Measurements from ENCODE around the gene GPLD1.
"Not testable (repeated sequence)": the region's sequence is repeated elsewhere in the genome, so short reads cannot be mapped to it uniquely, and the experiment has no call there.

GPLD1 gene

GRCh38 chr6:24453921-24454320 lies 35.5 kb downstream of the GPLD1 start:
- no peak for DNase-seq

- no peak for DNase-seq
These were observed 37.6 kb downstream of the GPLD1 start for GRCh38 chr6:24451581-24452388.

- DNase-seq: no peak
These were observed 40.4 kb downstream of the GPLD1 start for GRCh38 chr6:24448828-24449525.

GRCh38 chr6:24448396-24448795 lies 41.0 kb downstream of the GPLD1 start:
- no peak for DNase-seq

GRCh38 chr6:24446670-24447069 lies 42.7 kb downstream of the GPLD1 start:
- no peak for DNase-seq

- DNase-seq: no peak
These were observed 43.7 kb downstream of the GPLD1 start for GRCh38 chr6:24445704-24446103.

GRCh38 chr6:24444588-24444987 lies 44.8 kb downstream of the GPLD1 start:
- DNase-seq: no peak

- DNase-seq: no peak
These were observed 47.8 kb downstream of the GPLD1 start for GRCh38 chr6:24441599-24441904.

GRCh38 chr6:24440897-24441598 lies 48.3 kb downstream of the GPLD1 start:
- no peak for DNase-seq

GRCh38 chr6:24439858-24440539 lies 49.4 kb downstream of the GPLD1 start:
- no peak for DNase-seq

- no peak for DNase-seq
These were observed 52.4 kb downstream of the GPLD1 start for GRCh38 chr6:24436979-24437378.

GRCh38 chr6:24432611-24433010 lies 56.8 kb downstream of the GPLD1 start:
- DNase-seq: no peak

- no peak for DNase-seq
These were observed 58.3 kb downstream of the GPLD1 start for GRCh38 chr6:24431045-24431451.

GRCh38 chr6:24430086-24430485 lies 59.3 kb downstream of the GPLD1 start:
- no peak for DNase-seq

GRCh38 chr6:24429146-24429545 lies 60.2 kb downstream of the GPLD1 start:
- DNase-seq: no peak

- no peak for DNase-seq
These were observed 60.8 kb downstream of the GPLD1 start for GRCh38 chr6:24428615-24429014.

GRCh38 chr6:24426729-24427446 lies 62.5 kb downstream of the GPLD1 start:
- no peak for DNase-seq

GRCh38 chr6:24425091-24425490 lies 64.3 kb downstream of the GPLD1 start:
- DNase-seq: no peak

GRCh38 chr6:24419526-24419925 lies 69.9 kb downstream of the GPLD1 start:
- DNase-seq: no peak

- no peak for DNase-seq
These were observed 73.6 kb downstream of the GPLD1 start for GRCh38 chr6:24415753-24416152.

- DNase-seq: not testable (repeated sequence)
These were observed 74.8 kb downstream of the GPLD1 start for GRCh38 chr6:24414531-24414930.

- no peak for DNase-seq
These were observed 77.1 kb downstream of the GPLD1 start for GRCh38 chr6:24412294-24412693.

- no peak for DNase-seq
These were observed 78.8 kb downstream of the GPLD1 start for GRCh38 chr6:24410622-24411021.
